Adipocyte (in vitro differentiated cells): Measurements from ENCODE around the gene BLVRB.

Experiments
- DNase-seq: peaks from one replicate; pipeline ENCODE4 v3.0.0-alpha.2; 2015; ENCODE audit warnings: low read depth
- H3K27me3 ChIP-seq: replicated peaks from 2 replicates; pipeline ENCODE4 v1.7.0; 2013; ENCODE audit warnings: mild to moderate bottlenecking, low read length, moderate library complexity; ENCODE audit not compliant: control insufficient read depth, insufficient read depth
- H3K36me3 ChIP-seq: 2 replicates; pipeline ENCODE4 v1.7.0; 2013; ENCODE audit warnings: low read length, mild to moderate bottlenecking, moderate library complexity; ENCODE audit not compliant: control insufficient read depth, insufficient read depth, severe bottlenecking
- H3K4me1 ChIP-seq: 2 replicates; pipeline ENCODE4 v1.7.0; 2013; ENCODE audit warnings: mild to moderate bottlenecking, low read length, moderate library complexity; ENCODE audit not compliant: control insufficient read depth, insufficient read depth
- H3K4me3 ChIP-seq: 2 replicates; pipeline ENCODE4 v1.7.0; 2013; ENCODE audit warnings: mild to moderate bottlenecking, low read length, moderate library complexity
- H3K9ac ChIP-seq: 2 replicates; pipeline ENCODE4 v1.7.0; 2013; ENCODE audit warnings: mild to moderate bottlenecking, low read length, moderate library complexity
- H3K9me3 ChIP-seq: 2 replicates; pipeline ENCODE4 v1.7.0; 2013; ENCODE audit warnings: mild to moderate bottlenecking, low read length, moderate library complexity; ENCODE audit not compliant: control insufficient read depth

The BLVRB gene

DNA sequence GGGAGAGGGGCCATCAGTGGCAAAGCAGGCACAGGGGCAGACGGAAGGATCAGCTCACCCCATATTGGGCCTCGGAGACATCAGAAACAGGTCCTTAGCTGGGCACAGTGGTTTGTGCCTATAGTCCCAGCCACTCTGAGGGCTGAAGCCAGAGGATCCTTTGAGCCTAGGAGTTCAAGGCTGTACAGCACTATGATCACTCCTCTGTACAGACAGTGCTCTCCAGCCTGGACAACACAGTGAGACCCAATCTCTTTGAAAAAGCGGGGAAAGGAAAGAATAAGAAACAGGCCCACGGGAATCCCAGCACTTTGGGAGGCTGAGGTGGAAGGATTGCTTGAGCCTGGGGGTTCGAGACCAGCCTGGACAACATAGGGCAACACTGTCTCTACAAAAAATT is 45.8 kb downstream of the BLVRB start:
- Histone ChIP-seq H3K27me3 (no peaks in the 10 kb centered on the region), H3K9ac (no peak overlapping the region), H3K4me1 (peaks cover 23% of the 10 kb centered on the region), H3K9me3 (no peaks in the 10 kb centered on the region), H3K4me3 (no peak overlapping the region), H3K36me3 (peaks cover 14% of the 10 kb centered on the region)
- no peak for DNase-seq

DNA sequence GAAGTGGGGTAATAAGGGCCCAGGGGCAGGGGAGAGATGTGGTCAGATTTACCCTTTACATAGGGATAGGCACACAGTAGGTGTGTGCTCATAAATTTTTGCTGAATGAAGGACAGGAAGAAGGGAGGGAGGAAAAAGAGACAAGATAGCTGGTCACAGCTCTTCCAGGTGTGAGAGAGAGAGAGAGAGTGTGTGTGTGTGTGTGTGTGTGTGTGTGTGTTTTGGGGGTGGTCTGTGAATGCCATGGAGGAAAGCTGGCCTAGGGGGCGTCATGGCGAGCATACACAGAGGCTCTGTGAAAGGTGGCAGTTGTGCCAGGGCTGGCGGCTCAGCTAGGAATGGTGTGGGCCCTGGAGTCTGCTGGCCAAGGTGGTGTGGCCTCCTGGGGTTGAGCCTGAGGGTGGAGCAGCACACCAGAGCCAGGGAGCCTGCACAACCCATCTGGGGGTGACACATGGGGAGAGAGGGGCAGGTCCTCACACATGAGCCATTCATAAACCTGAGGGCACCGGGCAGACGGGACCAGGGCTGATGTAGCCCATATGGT is 46.4 kb downstream of the BLVRB start:
- Histone ChIP-seq H3K4me1 (peaks cover 22% of the 10 kb centered on the region), H3K9me3 (no peaks in the 10 kb centered on the region), H3K4me3 (no peak overlapping the region), H3K27me3 (no peaks in the 10 kb centered on the region), H3K36me3 (peaks cover 14% of the 10 kb centered on the region), H3K9ac (no peak overlapping the region)
- no peak for DNase-seq

DNA sequence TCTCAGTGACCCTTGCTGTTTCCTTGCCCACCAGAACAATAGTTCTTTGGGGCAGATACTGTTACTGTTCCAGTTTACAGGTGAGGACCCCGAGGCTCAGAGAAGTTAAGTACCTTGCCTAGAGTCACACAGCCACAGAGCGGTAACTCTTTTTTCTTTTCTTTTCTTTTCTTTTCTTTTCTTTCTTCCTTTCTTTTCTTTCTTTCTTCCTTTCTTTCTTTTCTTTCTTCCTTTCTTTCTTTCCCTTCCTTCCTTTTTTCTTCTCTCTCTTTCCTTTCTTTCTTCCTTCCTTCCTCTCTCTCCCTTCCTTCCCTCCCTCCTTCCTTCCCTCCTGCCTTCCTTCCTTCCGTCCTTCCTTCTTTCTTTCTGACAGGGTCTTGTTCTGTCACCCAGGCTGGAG is 47.5 kb downstream of the BLVRB start:
- H3K27me3 ChIP-seq = no peaks in the 10 kb centered on the region
- H3K9ac ChIP-seq = no peak overlapping the region
- no peaks in the 10 kb centered on the region for H3K9me3 ChIP-seq
- peaks cover 10% of the 10 kb centered on the region for H3K36me3 ChIP-seq
- peaks cover 16% of the 10 kb centered on the region for H3K4me1 ChIP-seq
- DNase-seq = no peak
- H3K4me3 ChIP-seq = no peak overlapping the region

DNA sequence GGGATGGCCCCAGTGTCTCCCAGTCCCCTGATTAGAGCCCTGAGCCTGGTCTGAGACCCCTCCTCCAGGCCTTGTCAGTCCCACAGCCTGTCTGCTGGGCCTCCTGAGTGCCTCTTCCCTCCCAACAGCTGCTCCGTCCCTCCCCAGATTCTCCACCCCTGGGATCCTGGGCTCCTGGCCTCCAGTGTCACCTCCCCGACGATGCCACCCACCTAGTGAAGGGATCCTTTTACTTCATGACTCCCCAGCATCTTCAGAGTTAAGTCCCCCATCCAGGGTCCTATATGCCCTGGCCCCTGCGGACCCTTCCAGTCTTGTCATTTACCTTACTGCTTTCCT is 47.9 kb downstream of the BLVRB start:
- no peak overlapping the region for H3K4me3 ChIP-seq
- peaks cover 13% of the 10 kb centered on the region for H3K4me1 ChIP-seq
- no peak for DNase-seq
- H3K9me3 ChIP-seq = no peaks in the 10 kb centered on the region
- no peak overlapping the region for H3K9ac ChIP-seq
- peaks cover 6% of the 10 kb centered on the region for H3K36me3 ChIP-seq
- H3K27me3 ChIP-seq = no peaks in the 10 kb centered on the region

DNA sequence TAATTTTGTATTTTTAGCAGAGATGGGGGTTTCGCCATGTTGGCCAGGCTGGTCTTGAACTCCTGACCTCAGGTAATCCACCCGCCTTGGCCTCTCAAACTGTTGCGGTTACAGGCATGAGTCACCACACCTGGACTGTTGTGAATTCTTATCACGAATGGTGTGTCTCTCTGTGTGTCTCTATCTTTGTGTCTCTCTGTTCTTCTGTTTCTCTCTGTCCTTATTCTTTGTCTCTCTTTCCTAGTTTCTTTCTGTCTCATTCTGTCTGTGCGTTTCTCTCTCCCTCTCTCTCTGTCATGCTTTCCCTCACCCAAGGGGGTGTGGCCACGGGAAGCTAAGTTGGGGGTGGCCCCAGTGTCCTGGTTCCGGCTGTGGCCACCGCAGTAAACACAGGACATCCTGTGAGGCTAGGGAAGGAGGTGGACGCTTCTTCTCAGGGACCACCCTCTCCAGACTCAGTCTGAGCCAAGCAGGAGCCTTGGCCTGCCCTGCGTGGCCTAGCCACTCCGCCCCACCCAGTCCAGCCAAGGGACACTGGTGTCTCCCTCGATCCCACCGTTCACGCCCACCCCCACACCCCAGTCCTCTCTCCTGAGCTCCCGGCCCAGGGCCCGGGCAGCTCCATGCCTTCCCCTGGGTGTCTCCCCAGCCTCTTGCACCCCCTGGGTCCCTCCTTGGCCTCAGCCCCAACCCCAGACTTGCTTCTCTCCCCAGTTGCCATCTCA is 48.5 kb downstream of the BLVRB start:
- peaks cover 3% of the 10 kb centered on the region for H3K27me3 ChIP-seq
- H3K36me3 ChIP-seq = peaks cover under 1% of the 10 kb centered on the region
- no peak overlapping the region for H3K9ac ChIP-seq

DNA sequence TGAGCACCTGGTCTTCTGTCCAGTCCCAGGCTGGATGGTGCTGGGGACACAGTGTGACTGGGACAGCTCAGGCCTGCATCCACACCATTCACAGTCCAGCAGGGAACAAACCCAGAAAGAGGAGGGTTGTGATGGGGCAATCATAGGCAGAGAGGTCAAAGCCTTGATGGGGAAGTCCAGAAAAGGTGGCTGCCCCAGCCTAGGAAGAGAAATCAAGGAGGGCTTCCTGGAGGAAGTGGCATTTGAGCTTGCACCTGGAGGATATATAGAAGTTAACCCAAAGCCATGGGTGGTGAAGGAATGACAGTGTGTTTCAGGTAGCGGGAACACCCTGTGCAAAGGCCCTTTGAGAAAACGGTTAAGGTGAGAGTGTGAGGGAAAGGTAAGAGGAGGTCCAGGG is 49.8 kb downstream of the BLVRB start:
- DNase-seq = no peak
- H3K4me3 ChIP-seq = no peak overlapping the region
- no peak overlapping the region for H3K9ac ChIP-seq
- H3K27me3 ChIP-seq = peaks cover 3% of the 10 kb centered on the region
- no peaks in the 10 kb centered on the region for H3K4me1 ChIP-seq
- no peaks in the 10 kb centered on the region for H3K36me3 ChIP-seq
- no peaks in the 10 kb centered on the region for H3K9me3 ChIP-seq

More for the DNA sequence above, 48.5 kb downstream of the BLVRB start:
- Histone ChIP-seq H3K9me3 (no peaks in the 10 kb centered on the region), H3K4me3 (no peak overlapping the region), H3K4me1 (peaks cover 9% of the 10 kb centered on the region)
- DNase-seq = no peak

DNA sequence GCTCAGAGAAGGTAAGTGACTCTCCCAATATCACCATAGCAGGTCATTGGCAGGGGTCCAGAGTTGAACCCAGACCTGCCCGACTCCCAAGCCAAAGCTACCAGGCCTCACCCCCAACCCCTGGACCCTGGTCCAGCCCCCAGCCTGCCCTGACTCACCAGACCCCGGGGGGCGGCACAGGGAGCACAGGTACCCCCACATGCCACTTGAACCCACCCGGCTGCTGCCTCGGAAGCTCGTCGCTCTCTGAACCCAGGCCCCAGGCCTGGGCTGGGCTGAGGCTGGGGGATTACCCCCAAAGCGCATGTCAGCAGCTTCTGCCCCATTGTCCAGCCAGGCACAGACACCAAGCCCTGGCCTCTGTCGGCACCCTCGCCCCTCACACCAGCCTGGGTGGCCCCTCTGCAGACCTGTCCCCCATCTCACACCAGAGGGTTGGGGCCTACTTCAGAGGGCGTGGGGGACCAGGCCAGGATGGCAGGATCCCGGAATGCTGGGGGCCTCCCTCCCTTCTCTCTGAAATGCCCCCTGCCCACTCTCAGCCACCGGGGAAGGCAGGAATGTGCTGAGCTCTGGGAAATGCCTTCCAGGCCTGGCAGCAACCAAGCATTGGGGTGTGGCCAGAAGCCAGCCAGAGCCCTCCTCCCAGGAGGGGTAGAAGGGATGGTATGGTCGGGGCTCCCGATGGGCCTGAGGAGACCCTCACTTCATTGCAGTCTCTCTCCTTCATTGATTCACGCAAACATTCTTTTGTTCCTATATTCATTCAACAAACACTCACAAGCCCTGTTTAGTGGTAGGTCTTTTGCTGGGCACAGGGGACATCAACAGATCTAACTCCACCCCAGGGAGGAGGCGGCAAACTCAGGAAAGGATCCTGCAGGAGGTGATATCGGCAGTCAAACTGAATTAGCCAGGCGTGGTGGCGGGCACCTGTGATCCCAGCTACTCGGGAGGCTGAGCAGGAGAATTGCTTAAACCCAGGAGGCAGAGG is 50.7 kb downstream of the BLVRB start:
- H3K4me1 ChIP-seq = no peaks in the 10 kb centered on the region
- DNase-seq = peak; percentile 24
- no peaks in the 10 kb centered on the region for H3K36me3 ChIP-seq
- peaks cover 3% of the 10 kb centered on the region for H3K27me3 ChIP-seq
- no peak overlapping the region for H3K9ac ChIP-seq
- no peaks in the 10 kb centered on the region for H3K9me3 ChIP-seq
- no peak overlapping the region for H3K4me3 ChIP-seq

DNA sequence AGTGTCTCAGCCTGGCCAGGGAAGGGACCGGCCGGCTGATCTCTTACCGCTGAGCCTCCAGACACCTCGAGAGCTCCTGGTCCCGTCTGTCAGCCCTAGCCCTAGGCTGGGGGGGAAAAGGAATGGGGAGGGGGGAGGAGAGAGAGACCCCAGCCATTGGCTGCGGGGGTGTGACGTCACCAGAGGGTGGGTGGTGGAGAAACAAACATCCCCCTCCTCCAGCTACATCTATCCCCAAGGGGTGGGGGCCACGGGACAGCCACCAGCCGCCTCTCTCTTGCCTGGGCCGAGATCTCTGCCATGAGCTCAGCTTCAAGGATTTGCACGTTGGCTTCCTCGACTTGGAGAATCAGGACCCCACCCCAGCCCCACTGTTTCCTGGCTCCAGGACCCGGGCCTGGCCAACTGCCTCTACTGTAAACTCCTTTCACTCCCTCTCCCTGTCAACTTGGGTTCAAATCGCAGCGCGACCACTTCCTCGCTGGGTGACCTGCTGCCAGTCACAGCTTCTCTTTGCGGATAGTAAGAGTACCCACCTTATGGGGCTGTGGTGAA is 52.2 kb downstream of the BLVRB start, which contains the start of gene PRX:
Gene PRX (minus strand): TSS at position 88 of the 555 bp plus-strand sequence. CDS start 5,446 bp downstream, outside the sequence.
- peaks cover 3% of the 10 kb centered on the region for H3K27me3 ChIP-seq
- H3K36me3 ChIP-seq = no peaks in the 10 kb centered on the region
- DNase-seq = no peak
- H3K4me1 ChIP-seq = no peaks in the 10 kb centered on the region
- no peak within 1 kb of the TSS for H3K4me3 ChIP-seq
- no peak within 1 kb of the TSS for H3K9ac ChIP-seq
- no peaks in the 10 kb centered on the region for H3K9me3 ChIP-seq

DNA sequence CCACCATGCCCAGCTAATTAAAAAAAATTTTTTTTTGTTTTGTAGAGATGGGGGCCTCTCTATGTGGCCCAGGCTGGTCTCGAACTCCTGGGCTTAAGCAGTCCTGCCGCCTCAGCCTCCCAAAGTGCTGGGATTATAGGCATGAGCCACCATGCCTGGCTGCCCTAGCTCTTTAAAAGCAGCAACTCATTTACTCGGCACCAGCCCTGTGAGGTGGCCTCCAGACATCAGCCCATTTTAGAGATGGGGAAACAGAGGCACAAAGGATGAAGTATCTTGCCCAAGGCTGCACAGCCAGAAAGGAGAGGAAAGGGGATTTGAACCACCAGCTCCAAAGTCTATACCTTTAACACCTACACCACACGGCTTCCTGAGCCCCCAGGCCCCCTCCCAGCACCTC is 52.7 kb downstream of the BLVRB start:
- no peak overlapping the region for H3K9ac ChIP-seq
- H3K27me3 ChIP-seq = peaks cover 3% of the 10 kb centered on the region
- H3K4me3 ChIP-seq = no peak overlapping the region
- no peak for DNase-seq
- H3K9me3 ChIP-seq = no peaks in the 10 kb centered on the region
- no peaks in the 10 kb centered on the region for H3K36me3 ChIP-seq
- H3K4me1 ChIP-seq = no peaks in the 10 kb centered on the region

DNA sequence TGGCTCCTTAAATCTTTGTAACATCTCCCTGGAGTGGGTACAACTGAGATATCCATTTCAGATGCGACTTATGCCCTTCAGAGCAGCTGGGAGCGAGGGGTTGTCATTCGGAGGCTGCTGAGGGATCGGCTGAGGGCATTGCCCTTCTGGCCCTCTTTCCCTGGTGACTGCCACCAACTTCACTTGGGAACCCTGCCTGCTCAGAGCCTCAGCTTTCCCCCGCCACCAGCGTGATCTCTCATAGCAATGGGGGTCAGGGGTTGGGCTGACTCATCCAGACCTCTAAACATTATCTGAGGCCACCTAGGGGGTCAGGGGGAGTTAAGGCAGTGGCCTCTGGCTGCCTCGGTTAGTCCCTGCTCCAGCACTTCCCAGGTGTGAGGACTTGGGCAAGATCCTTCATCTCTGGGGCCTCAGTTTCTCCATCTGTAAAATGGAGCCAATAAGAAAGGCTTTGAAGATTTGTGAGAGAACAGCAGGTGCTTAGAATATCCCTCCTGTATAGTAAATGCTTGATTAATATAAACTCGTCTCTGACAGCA is 53.5 kb downstream of the BLVRB start:
- H3K27me3 ChIP-seq = peaks cover 3% of the 10 kb centered on the region
- no peaks in the 10 kb centered on the region for H3K4me1 ChIP-seq
- H3K36me3 ChIP-seq = no peaks in the 10 kb centered on the region
- H3K4me3 ChIP-seq = no peak overlapping the region
- H3K9ac ChIP-seq = no peak overlapping the region
- no peaks in the 10 kb centered on the region for H3K9me3 ChIP-seq
- no peak for DNase-seq
